HEK293 (cell line): ENCODE results near the gene GDE1.

ENCODE experiments used
- CTCF ChIA-PET: fragments of 350-600 bp; formaldehyde crosslinking; extraction: SDS; loops from one replicate; lab custom pipeline; 2021; ENCODE audit warnings: antibody characterized with exemption; lab: Yijun Ruan, JAX
- POLR2A ChIA-PET: fragments of 300-600 bp; formaldehyde crosslinking; extraction: SDS; loops from one replicate; lab custom pipeline; 2020; ENCODE audit warnings: antibody characterized with exemption, inconsistent platforms; lab: Yijun Ruan, JAX
- H3K27ac ChIP-seq: fragments of 200-500 bp; sonication (Bioruptor generic); 2 replicates; pipeline ENCODE4 v1.5.1; 2014; ENCODE audit warnings: low read depth, low read length, control low read depth, inconsistent platforms; ENCODE audit errors: extremely low read depth
- H3K36me3 ChIP-seq, 2 experiments: fragments of 200-500 bp in 1 of 2; sonication (Bioruptor generic) in 1 of 2; 1 replicate in 1 of 2; 2 replicates in 1 of 2; pipeline ENCODE4 v1.5.1; 2014 to 2017; ENCODE audit warnings: inconsistent platforms in 2 of 2, low read length in 2 of 2; ENCODE audit not compliant: control insufficient read depth in 2 of 2, insufficient read depth in 1 of 2
- H3K4me1 ChIP-seq: fragments of 200-500 bp; sonication (Bioruptor generic); 2 replicates; pipeline ENCODE4 v1.5.1; 2014; ENCODE audit warnings: mild to moderate bottlenecking, low read length, inconsistent platforms; ENCODE audit not compliant: control insufficient read depth, insufficient read depth
- H3K4me3 ChIP-seq: 2 replicates; pipeline ENCODE4 v1.5.1; 2011; ENCODE audit warnings: low read depth, mild to moderate bottlenecking, control low read depth, low read length, moderate library complexity
- H3K9me3 ChIP-seq: fragments of 200-500 bp; sonication (Bioruptor generic); 2 replicates; pipeline ENCODE4 v1.5.1; 2014; ENCODE audit warnings: low read depth, low read length, inconsistent platforms; ENCODE audit not compliant: control insufficient read depth, insufficient read depth
- FEZF1 ChIP-seq: fragments of 450-650 bp; formaldehyde crosslinking; IDR thresholded peaks from 2 replicates; pipeline ENCODE4 v1.5.1; 2016; ENCODE audit warnings: missing biosample characterization, missing genetic modification characterization
- HOXD13 ChIP-seq: sonication (generic); formaldehyde crosslinking; IDR thresholded peaks from 2 replicates; pipeline ENCODE4 v1.8.0; 2022; ENCODE audit warnings: missing genetic modification reagents, borderline replicate concordance
- MZF1 ChIP-seq: fragments of 450-650 bp; formaldehyde crosslinking; IDR thresholded peaks from 2 replicates; pipeline ENCODE4 v1.5.1; 2017; ENCODE audit warnings: missing biosample characterization, missing genetic modification characterization, borderline replicate concordance
- PBX3 ChIP-seq: sonication (generic); formaldehyde crosslinking; IDR thresholded peaks from 2 replicates; pipeline ENCODE4 v1.8.1; 2022; ENCODE audit warnings: mild to moderate bottlenecking, moderate library complexity, missing genetic modification reagents
- PRDM1 ChIP-seq: fragments of 450-650 bp; formaldehyde crosslinking; IDR thresholded peaks from 2 replicates; pipeline ENCODE4; 2016; ENCODE audit warnings: missing biosample characterization, missing genetic modification characterization
- PRDM6 ChIP-seq: fragments of 450-650 bp; formaldehyde crosslinking; IDR thresholded peaks from 2 replicates; pipeline ENCODE4 v1.5.1; 2017; ENCODE audit warnings: missing biosample characterization, missing genetic modification characterization
- RBAK ChIP-seq: fragments of 450-650 bp; formaldehyde crosslinking; IDR thresholded peaks from 2 replicates; pipeline ENCODE4 v1.5.1; 2016; ENCODE audit warnings: missing biosample characterization, missing genetic modification characterization
- SCRT2 ChIP-seq: fragments of 450-650 bp; formaldehyde crosslinking; IDR thresholded peaks from 2 replicates; pipeline ENCODE4 v1.5.1; 2016; ENCODE audit warnings: missing biosample characterization, missing genetic modification characterization
- ZBTB17 ChIP-seq: fragments of 450-650 bp; formaldehyde crosslinking; IDR thresholded peaks from 2 replicates; pipeline ENCODE4 v1.5.1; 2016; ENCODE audit warnings: missing biosample characterization, missing genetic modification characterization
- ZBTB20 ChIP-seq: fragments of 450-650 bp; formaldehyde crosslinking; IDR thresholded peaks from 2 replicates; pipeline ENCODE4 v1.5.1; 2016; ENCODE audit warnings: missing biosample characterization, missing genetic modification characterization
- ZBTB21 ChIP-seq: fragments of 450-650 bp; formaldehyde crosslinking; IDR thresholded peaks from 2 replicates; pipeline ENCODE4 v1.5.1; 2017; ENCODE audit warnings: missing biosample characterization, missing genetic modification characterization
- ZBTB6 ChIP-seq: fragments of 450-650 bp; formaldehyde crosslinking; IDR thresholded peaks from 2 replicates; pipeline ENCODE4 v1.5.1; 2017; ENCODE audit warnings: missing biosample characterization, missing genetic modification characterization
- ZIC2 ChIP-seq: fragments of 450-650 bp; formaldehyde crosslinking; IDR thresholded peaks from 2 replicates; pipeline ENCODE4 v1.5.1; 2016; ENCODE audit warnings: missing biosample characterization, missing genetic modification characterization
- ZNF155 ChIP-seq: fragments of 450-650 bp; formaldehyde crosslinking; IDR thresholded peaks from 2 replicates; pipeline ENCODE4 v1.5.1; 2016; ENCODE audit warnings: missing biosample characterization, missing genetic modification characterization
- ZNF2 ChIP-seq: fragments of 450-650 bp; formaldehyde crosslinking; IDR thresholded peaks from 2 replicates; pipeline ENCODE4 v1.5.1; 2016; ENCODE audit warnings: missing biosample characterization, missing genetic modification characterization
- ZNF239 ChIP-seq: fragments of 450-650 bp; formaldehyde crosslinking; IDR thresholded peaks from 2 replicates; pipeline ENCODE4 v1.5.1; 2016; ENCODE audit warnings: missing biosample characterization, missing genetic modification characterization
- ZNF416 ChIP-seq: fragments of 450-650 bp; formaldehyde crosslinking; IDR thresholded peaks from 2 replicates; pipeline ENCODE4 v1.5.1; 2016; ENCODE audit warnings: missing biosample characterization, missing genetic modification characterization
- ZNF426 ChIP-seq: fragments of 450-650 bp; formaldehyde crosslinking; IDR thresholded peaks from 2 replicates; pipeline ENCODE4 v1.5.1; 2017; ENCODE audit warnings: missing biosample characterization, missing genetic modification characterization, mild to moderate bottlenecking, inconsistent platforms, moderate library complexity
- ZNF555 ChIP-seq: fragments of 450-650 bp; formaldehyde crosslinking; conservative IDR thresholded peaks from 2 replicates; pipeline ENCODE4 v1.5.1; 2017; ENCODE audit warnings: missing biosample characterization, mild to moderate bottlenecking, missing genetic modification characterization, inconsistent platforms
- ZNF600 ChIP-seq: fragments of 450-650 bp; formaldehyde crosslinking; IDR thresholded peaks from 2 replicates; pipeline ENCODE4 v1.5.1; 2016; ENCODE audit warnings: missing biosample characterization, missing genetic modification characterization
- ZNF629 ChIP-seq: fragments of 450-650 bp; formaldehyde crosslinking; IDR thresholded peaks from 2 replicates; pipeline ENCODE4 v1.5.1; 2017; ENCODE audit warnings: missing biosample characterization, missing genetic modification characterization
- ZNF707 ChIP-seq: fragments of 450-650 bp; formaldehyde crosslinking; IDR thresholded peaks from 2 replicates; pipeline ENCODE4 v1.5.1; 2016; ENCODE audit warnings: missing biosample characterization, missing genetic modification characterization
- ZNF76 ChIP-seq: fragments of 450-650 bp; formaldehyde crosslinking; IDR thresholded peaks from 2 replicates; pipeline ENCODE4; 2016; ENCODE audit warnings: low read depth, missing biosample characterization, missing genetic modification characterization, borderline replicate concordance
- ZSCAN5A ChIP-seq: fragments of 450-650 bp; formaldehyde crosslinking; IDR thresholded peaks from 2 replicates; pipeline ENCODE4 v1.5.1; 2016; ENCODE audit warnings: missing biosample characterization, missing genetic modification characterization
- ZXDB ChIP-seq: fragments of 450-650 bp; formaldehyde crosslinking; IDR thresholded peaks from 2 replicates; pipeline ENCODE4 v1.5.1; 2016; ENCODE audit warnings: missing biosample characterization, missing genetic modification characterization

Gene GDE1

GRCh38 chr16:19524616-19525384 lies 2.9 kb upstream of the GDE1 start:
- H3K4me3 ChIP-seq = peak overlapping the region; percentile 95
- peak overlapping the region; percentile 68; the same call in 1 of the 2 replicates for H3K27ac ChIP-seq
- TF ChIP-seq ZNF426 (no peak), ZBTB17 (tag by site-specific recombination) (peak; percentile 31), ZBTB21 (no peak), ZBTB6 (no peak), ZNF2 (tag by site-specific recombination) (no peak), ZNF555 (tag by site-specific recombination) (no peak), ZNF155 (tag by site-specific recombination) (no peak), ZSCAN5A (tag by site-specific recombination) (no peak), ZNF416 (no peak), ZNF76 (tag by site-specific recombination) (peak; percentile 29; the same call in 1 of the 2 replicates), FEZF1 (tag by site-specific recombination) (peak; percentile 9; the same call in 1 of the 2 replicates), ZNF629 (no peak), MZF1 (tag by site-specific recombination) (peak; percentile 49; the same call in 1 of the 2 replicates), ZNF239 (tag by site-specific recombination) (no peak), ZNF600 (tag by site-specific recombination) (peak; percentile 84), ZBTB20 (tag by site-specific recombination) (peak; percentile 27; the same call in 1 of the 2 replicates), RBAK (tag by site-specific recombination) (no peak), ZXDB (tag by site-specific recombination) (peak; percentile 97), SCRT2 (tag by site-specific recombination) (peak; percentile 73), PRDM1 (tag by site-specific recombination) (peak; percentile 13; the same call in 1 of the 2 replicates)
- H3K9me3 ChIP-seq = no peaks in the 10 kb centered on the region
- ChIA-PET POLR2A (interaction anchor here (0.6 to 2.5 kb wide), 3 partner anchors 13 to 30 kb away, joined by 3 to 25 read pairs (median 3); partner anchors contain the start of gene VPS35L), CTCF (interaction anchor here (0.7 to 1.8 kb wide), 8 partner anchors 9 to 439 kb away, joined by 3 to 10 read pairs (median 4); partner anchors contain the start of gene VPS35L)
- H3K4me1 ChIP-seq = peaks cover 10% of the 10 kb centered on the region; the same call in 1 of the 2 replicates
- H3K36me3 ChIP-seq = peaks cover 12 to 21% of the 10 kb centered on the region in 2 experiments

- Histone ChIP-seq H3K4me3 (peak overlapping the region; percentile 95), H3K27ac (peak overlapping the region; percentile 68; the same call in 1 of the 2 replicates), H3K9me3 (no peaks in the 10 kb centered on the region), H3K36me3 (peaks cover 14 to 17% of the 10 kb centered on the region in 2 experiments), H3K4me1 (peaks cover 10% of the 10 kb centered on the region; the same call in 1 of the 2 replicates)
- CTCF ChIA-PET = interaction anchor here (0.8 to 1.8 kb wide), 5 partner anchors 10 to 438 kb away, joined by 3 to 9 read pairs (median 3); partner anchors contain the start of gene VPS35L
- POLR2A ChIA-PET = interaction anchor here (0.6 to 2.5 kb wide), 4 partner anchors 13 to 131 kb away, joined by 3 to 25 read pairs (median 3); partner anchors contain the start of gene VPS35L
- TF ChIP-seq RBAK (tag by site-specific recombination) (no peak), HOXD13 (CRISPR knock-in tag) (no peak), PBX3 (CRISPR knock-in tag) (no peak), ZNF707 (no peak), ZIC2 (tag by site-specific recombination) (0 out of 2 replicates have a peak, but pooled peaks have one; percentile 13), PRDM6 (no peak)
Measured at GRCh38 chr16:19524356-19524615, 2.4 kb upstream of the GDE1 start.
